GM10266 (cell line): ENCODE data around the gene REEP6.
"Not testable (repeated sequence)": the region's sequence is repeated elsewhere in the genome, so short reads cannot be mapped to it uniquely, and the experiment has no call there.

Source experiments
- DNase-seq: peaks from one replicate; pipeline ENCODE4 v3.0.0; 2012; ENCODE audit errors: extremely low spot score
- CTCF ChIP-seq: IDR thresholded peaks from 2 replicates; pipeline ENCODE4 v1.5.1; 2012; ENCODE audit warnings: mild to moderate bottlenecking, low read depth; ENCODE audit not compliant: control insufficient read depth, insufficient read depth; ENCODE audit errors: missing control alignments

The REEP6 gene

DNA sequence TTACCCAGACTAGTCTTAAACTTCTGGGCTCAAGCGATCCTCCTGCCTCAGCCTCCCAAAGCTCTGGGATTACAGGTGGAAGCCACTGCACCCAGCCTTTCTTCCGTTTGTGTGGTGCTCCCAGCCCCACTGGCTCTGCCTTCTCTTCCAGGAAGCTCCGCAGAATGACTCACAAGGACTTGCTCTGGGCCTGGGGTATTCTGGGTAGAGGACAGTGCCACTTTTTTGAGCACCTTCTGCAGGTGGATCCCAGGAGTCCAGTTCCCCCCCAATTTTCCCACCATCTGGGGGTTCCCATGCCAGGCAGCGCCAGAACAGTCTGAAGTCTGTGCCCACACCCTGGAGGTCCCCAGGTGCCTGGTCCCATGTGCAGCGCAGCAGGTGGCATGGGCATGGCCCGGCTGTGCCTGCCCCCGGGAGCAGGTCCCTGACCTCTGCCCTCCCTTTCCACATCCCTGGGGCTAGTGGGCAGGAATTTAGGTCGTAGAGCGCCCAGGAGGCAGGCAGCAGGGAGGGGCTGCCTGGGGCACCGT lies 1.6 kb downstream of the REEP6 start:
- DNase-seq: no peak
- TF ChIP-seq CTCF: no peak

- DNase-seq: no peak
- no peak for TF ChIP-seq CTCF
Measured at GRCh38 chr19:1494115-1494815, 3.3 kb downstream of the REEP6 start.

GRCh38 chr19:1495051-1495798 lies 4.2 kb downstream of the REEP6 start:
- DNase-seq: no peak
- no peak for TF ChIP-seq CTCF

- no peak for DNase-seq
- TF ChIP-seq CTCF: no peak
Measured at GRCh38 chr19:1495799-1496713, 5.1 kb downstream of the REEP6 start.

GRCh38 chr19:1496714-1497577 lies 6.0 kb downstream of the REEP6 start:
- no peak for DNase-seq
- no peak for TF ChIP-seq CTCF

- TF ChIP-seq CTCF: no peak
Measured at GRCh38 chr19:1497578-1498235, 6.7 kb downstream of the REEP6 start.

GRCh38 chr19:1499231-1499630 lies 8.2 kb downstream of the REEP6 start:
- DNase-seq: not testable (repeated sequence)

More at GRCh38 chr19:1497578-1498235, 6.7 kb downstream of the REEP6 start:
- no peak for DNase-seq
